OCI-LY3 (cell line): ENCODE measurements around the gene SIRPB2.

ENCODE experiments used
- H2AFZ ChIP-seq: fragments of 200-600, 300-600 bp; shearing (Covaris generic); 2 replicates; pipeline ENCODE4 v1.6.0; 2014; ENCODE audit warnings: antibody characterized with exemption, low read depth, low read length
- H3K27ac ChIP-seq: fragments of 200-600, 300-600 bp; sonication (generic); 2 replicates; pipeline ENCODE4 v1.5.1; 2014; ENCODE audit warnings: mild to moderate bottlenecking, low read length, moderate library complexity, mixed read lengths
- H3K27me3 ChIP-seq: fragments of 200-600, 300-600 bp; sonication (generic); 2 replicates; pipeline ENCODE4 v1.6.1; 2014; ENCODE audit warnings: low read depth, low read length, mixed read lengths
- H3K36me3 ChIP-seq: fragments of 200-600, 300-600 bp; sonication (generic); replicated peaks from 2 replicates; pipeline ENCODE3; 2014; ENCODE audit warnings: low read depth, low read length, mixed read lengths
- H3K4me1 ChIP-seq: fragments of 300-600, 200-600 bp; sonication (generic); 2 replicates; pipeline ENCODE4 v1.6.1; 2014; ENCODE audit warnings: low read length, mixed read lengths
- H3K4me2 ChIP-seq: fragments of 200-600, 300-600 bp; sonication (generic); 2 replicates; pipeline ENCODE4 v1.6.1; 2014; ENCODE audit warnings: low read length, mixed read lengths
- H3K4me3 ChIP-seq: fragments of 300-600, 200-600 bp; sonication (generic); 2 replicates; pipeline ENCODE4 v1.5.1; 2014; ENCODE audit warnings: antibody characterized with exemption, mild to moderate bottlenecking, low read length, moderate library complexity
- H3K79me2 ChIP-seq: fragments of 300-600, 200-600 bp; shearing (Covaris generic); 2 replicates; pipeline ENCODE4 v1.6.1; 2014; ENCODE audit warnings: mild to moderate bottlenecking, low read length, mixed read lengths
- H3K9ac ChIP-seq: fragments of 300-600, 200-600 bp; shearing (Covaris generic); 2 replicates; pipeline ENCODE4 v1.6.0; 2014; ENCODE audit warnings: mild to moderate bottlenecking, low read length, moderate library complexity
- H3K9me3 ChIP-seq: fragments of 200-600, 300-600 bp; shearing (Covaris generic); 2 replicates; pipeline ENCODE4 v1.6.1; 2014; ENCODE audit warnings: low read length, mixed read lengths; ENCODE audit not compliant: insufficient read depth
- H4K20me1 ChIP-seq: fragments of 200-600, 300-600 bp; sonication (generic); 2 replicates; pipeline ENCODE4 v1.6.1; 2016; ENCODE audit warnings: low read length, mixed read lengths; ENCODE audit not compliant: insufficient read depth
- EZH2phosphoT487 ChIP-seq: fragments of 200-600 bp; shearing (Covaris generic); IDR thresholded peaks from 2 replicates; pipeline ENCODE4 v1.6.1; 2018; ENCODE audit warnings: antibody characterized with exemption, mixed run types, low read depth
- TF ChIP-seq, protein P1 (sequence below): fragments of 200-600, 300-600 bp; sonication (generic); IDR thresholded peaks from 2 replicates; pipeline ENCODE4 v1.5.1; 2014; ENCODE audit warnings: antibody characterized with exemption, low read length, low read depth

Gene SIRPB2

DNA sequence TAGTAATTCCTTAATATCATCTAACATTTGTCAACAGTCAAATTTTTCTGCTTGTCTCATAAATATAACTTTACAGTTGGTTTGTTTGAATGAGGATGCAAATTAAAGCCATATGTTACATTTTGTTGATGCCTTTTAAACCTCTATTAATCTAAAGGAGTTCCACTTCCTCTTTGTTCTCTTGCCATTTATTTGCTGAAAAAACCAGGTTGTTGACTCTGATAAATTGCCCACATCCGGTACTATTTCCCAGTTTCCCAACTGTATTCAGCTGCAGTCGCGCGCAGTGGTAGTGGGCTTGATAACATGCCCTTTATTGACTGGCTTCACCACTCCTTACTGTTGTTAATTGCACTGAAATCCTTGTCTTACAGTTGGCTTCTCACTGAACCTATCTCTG lies 32.8 kb upstream of the SIRPB2 start:
- H3K9ac ChIP-seq: no peak overlapping the region
- no peak overlapping the region for H3K4me3 ChIP-seq
- no peak overlapping the region for H3K27ac ChIP-seq
- no peaks in the 10 kb centered on the region for H4K20me1 ChIP-seq
- peaks cover 28% of the 10 kb centered on the region for H3K27me3 ChIP-seq
- H3K36me3 ChIP-seq: no peaks in the 10 kb centered on the region
- no peak overlapping the region for H2AFZ ChIP-seq
- H3K4me1 ChIP-seq: peaks cover 17% of the 10 kb centered on the region
- peak overlapping the region; percentile 19 for H3K4me2 ChIP-seq
- no peaks in the 10 kb centered on the region for H3K79me2 ChIP-seq
- no peaks in the 10 kb centered on the region for H3K9me3 ChIP-seq
- TF ChIP-seq, protein P1, sequence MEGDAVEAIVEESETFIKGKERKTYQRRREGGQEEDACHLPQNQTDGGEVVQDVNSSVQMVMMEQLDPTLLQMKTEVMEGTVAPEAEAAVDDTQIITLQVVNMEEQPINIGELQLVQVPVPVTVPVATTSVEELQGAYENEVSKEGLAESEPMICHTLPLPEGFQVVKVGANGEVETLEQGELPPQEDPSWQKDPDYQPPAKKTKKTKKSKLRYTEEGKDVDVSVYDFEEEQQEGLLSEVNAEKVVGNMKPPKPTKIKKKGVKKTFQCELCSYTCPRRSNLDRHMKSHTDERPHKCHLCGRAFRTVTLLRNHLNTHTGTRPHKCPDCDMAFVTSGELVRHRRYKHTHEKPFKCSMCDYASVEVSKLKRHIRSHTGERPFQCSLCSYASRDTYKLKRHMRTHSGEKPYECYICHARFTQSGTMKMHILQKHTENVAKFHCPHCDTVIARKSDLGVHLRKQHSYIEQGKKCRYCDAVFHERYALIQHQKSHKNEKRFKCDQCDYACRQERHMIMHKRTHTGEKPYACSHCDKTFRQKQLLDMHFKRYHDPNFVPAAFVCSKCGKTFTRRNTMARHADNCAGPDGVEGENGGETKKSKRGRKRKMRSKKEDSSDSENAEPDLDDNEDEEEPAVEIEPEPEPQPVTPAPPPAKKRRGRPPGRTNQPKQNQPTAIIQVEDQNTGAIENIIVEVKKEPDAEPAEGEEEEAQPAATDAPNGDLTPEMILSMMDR: no peak
- no peak for TF ChIP-seq EZH2phosphoT487

DNA sequence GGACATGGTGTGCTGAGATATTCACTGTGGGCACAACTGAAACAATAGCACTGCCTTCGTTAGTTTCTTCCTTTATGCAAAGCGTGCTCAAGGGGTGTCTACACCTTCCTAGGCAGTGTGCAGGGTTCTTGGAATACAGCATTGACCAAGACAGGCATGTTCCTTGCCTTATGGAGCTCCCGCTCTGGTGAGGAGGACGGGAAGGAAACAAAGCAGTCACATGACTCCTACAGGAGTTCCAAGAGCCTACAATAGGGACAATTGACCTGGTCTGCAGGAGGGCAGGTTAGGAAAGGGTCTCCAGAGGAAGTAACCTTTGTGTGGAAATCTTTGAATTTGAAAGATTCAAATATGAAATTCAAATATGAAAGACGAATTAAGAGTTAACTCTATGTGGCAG lies 25.8 kb upstream of the SIRPB2 start:
- peaks cover 7% of the 10 kb centered on the region; the same call in 1 of the 2 replicates for H3K9me3 ChIP-seq
- no peak for TF ChIP-seq EZH2phosphoT487
- TF ChIP-seq, protein P1: no peak

DNA sequence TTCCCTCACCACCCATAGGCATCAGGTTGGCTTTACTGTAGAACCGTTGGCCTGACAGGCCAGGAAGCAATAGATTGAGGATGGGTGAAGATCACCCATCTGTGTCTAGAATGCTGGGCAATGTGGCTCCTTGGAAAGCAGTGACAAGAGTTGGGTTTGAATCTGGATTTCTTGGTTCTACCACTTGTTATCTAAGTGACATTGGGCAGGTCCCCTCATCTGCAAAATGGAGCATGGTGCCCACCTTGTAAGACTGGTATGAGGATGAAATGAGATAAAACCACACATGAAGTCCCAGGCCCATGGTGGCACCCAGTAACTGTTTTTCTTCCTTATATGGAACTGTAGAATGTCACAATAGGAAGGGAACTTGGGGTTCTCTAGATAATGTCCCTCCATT lies 22.6 kb upstream of the SIRPB2 start:
- H3K27me3 ChIP-seq: peaks cover 62% of the 10 kb centered on the region
- H3K4me2 ChIP-seq: no peak overlapping the region
- H3K27ac ChIP-seq: no peak overlapping the region
- H3K4me1 ChIP-seq: 0 out of 2 replicates have a peak, but pooled peaks cover 3% of the 10 kb centered on the region
- no peaks in the 10 kb centered on the region for H3K79me2 ChIP-seq
- no peak overlapping the region for H3K9ac ChIP-seq
- no peak for TF ChIP-seq EZH2phosphoT487
- TF ChIP-seq, protein P1: no peak
- no peaks in the 10 kb centered on the region for H4K20me1 ChIP-seq
- H3K9me3 ChIP-seq: peaks cover 7% of the 10 kb centered on the region; the same call in 1 of the 2 replicates
- no peak overlapping the region for H2AFZ ChIP-seq
- no peaks in the 10 kb centered on the region for H3K36me3 ChIP-seq
- no peak overlapping the region for H3K4me3 ChIP-seq

More for the DNA sequence above, 25.8 kb upstream of the SIRPB2 start:
- no peak overlapping the region for H3K27ac ChIP-seq
- H3K79me2 ChIP-seq: no peaks in the 10 kb centered on the region
- H3K4me1 ChIP-seq: no peaks in the 10 kb centered on the region
- no peak overlapping the region for H3K9ac ChIP-seq
- H2AFZ ChIP-seq: no peak overlapping the region
- no peaks in the 10 kb centered on the region for H4K20me1 ChIP-seq
- H3K36me3 ChIP-seq: no peaks in the 10 kb centered on the region
- no peak overlapping the region for H3K4me2 ChIP-seq
- H3K4me3 ChIP-seq: no peak overlapping the region
- H3K27me3 ChIP-seq: peaks cover 67% of the 10 kb centered on the region

DNA sequence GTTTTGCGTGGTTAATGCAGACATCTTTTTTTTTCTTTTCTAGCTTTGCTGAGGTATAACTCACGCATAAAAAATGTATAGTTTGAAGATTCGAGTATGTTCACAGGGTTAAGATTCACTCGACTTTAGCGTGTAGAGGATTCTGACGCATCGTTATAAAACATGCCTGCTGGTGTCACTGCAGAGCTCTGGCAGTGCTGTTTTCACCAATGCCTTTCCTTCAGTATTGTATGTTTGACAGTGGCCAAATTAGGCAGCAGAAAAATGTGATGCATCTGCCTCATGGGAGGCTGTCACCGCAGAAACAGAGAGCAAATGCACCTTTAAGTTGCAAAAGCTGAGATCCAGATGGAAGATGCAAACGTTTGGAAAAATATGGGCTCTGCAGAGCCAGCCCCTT lies 18.0 kb upstream of the SIRPB2 start:
- no peak overlapping the region for H3K4me3 ChIP-seq
- H2AFZ ChIP-seq: no peak overlapping the region
- no peak overlapping the region for H3K9ac ChIP-seq
- peaks cover 7% of the 10 kb centered on the region; the same call in 1 of the 2 replicates for H3K9me3 ChIP-seq
- H3K36me3 ChIP-seq: no peaks in the 10 kb centered on the region
- H3K27ac ChIP-seq: no peak overlapping the region
- TF ChIP-seq, protein P1: peak; percentile 81
- no peak for TF ChIP-seq EZH2phosphoT487
- no peaks in the 10 kb centered on the region for H4K20me1 ChIP-seq
- no peaks in the 10 kb centered on the region for H3K79me2 ChIP-seq
- H3K4me1 ChIP-seq: 0 out of 2 replicates have a peak, but pooled peaks cover 3% of the 10 kb centered on the region
- H3K27me3 ChIP-seq: peaks cover 66% of the 10 kb centered on the region
- H3K4me2 ChIP-seq: no peak overlapping the region
